ENCODE results near the gene CDH23.
"Not testable (repeated sequence)": the region's sequence is repeated elsewhere in the genome, so short reads cannot be mapped to it uniquely, and the experiment has no call there.

CDH23 gene
- total RNA-seq, result 3.4 to 6.7 reads per million in 2 experiments

DNA sequence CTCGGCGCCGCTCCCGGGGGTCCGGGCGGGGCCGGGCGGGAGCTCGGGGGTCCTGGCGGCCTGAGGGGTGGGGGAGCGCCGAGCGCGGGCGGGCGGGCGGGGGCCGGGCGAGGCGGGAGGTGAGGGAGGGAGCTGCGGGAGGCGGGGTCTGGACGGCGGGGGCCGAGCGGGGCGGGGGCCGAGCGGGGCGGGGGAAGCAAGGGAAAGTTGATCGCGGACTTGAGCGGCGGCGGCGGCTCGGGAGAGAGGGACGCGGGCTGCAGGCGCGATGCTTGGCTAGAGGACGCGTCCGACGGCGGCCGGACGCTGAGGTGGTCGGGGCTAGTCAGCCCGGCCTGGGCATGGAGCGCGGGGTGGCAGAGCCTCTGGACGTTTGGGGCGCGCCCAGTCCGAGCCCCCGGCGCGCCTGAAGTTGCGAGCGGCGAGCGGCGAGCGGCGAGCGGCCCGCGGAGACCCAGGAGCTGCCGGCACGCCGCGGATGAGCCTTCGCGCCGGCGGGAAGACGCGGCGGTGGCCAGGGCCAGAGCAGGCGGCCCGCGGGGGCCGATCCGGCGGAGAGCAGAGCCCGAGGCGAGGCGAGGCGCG lies at the start of gene CDH23:
Gene CDH23 (plus strand): TSS at position 210 of the 585 bp plus-strand sequence. CDS start 42,912 bp downstream, outside the sequence.
- no peak for DNase-seq (ENCODE audit: low read depth)

- DNase-seq (ENCODE audit: low read depth), result no peak
Measured at GRCh38 chr10:71347587-71348395, 48.9 kb upstream of the CDH23 start.

- DNase-seq (ENCODE audit: low read depth), result no peak
Measured at GRCh38 chr10:71348850-71349249, 47.9 kb upstream of the CDH23 start.

GRCh38 chr10:71349406-71349805 lies 47.3 kb upstream of the CDH23 start:
- no peak for DNase-seq (ENCODE audit: low read depth)

DNA sequence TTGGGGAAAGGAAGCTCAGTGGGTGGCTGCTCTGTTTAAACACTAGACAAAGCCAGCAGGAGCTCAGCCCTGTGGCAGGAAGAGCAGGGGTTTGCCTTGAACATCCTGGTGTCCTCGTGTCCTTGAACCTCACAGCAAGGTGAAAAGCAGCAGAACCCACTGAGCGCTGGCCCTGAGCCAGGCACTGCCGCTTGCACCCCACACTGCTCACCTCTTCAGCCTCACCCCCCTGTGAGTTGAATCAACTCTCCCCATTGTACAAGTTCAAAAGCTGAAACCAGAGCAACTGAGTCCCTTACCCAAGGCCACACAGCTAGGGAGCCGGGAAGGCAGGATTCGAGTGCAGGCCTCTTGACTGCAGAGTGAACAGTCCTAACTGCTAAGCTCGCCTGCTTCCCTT lies 45.6 kb upstream of the CDH23 start:
- DNase-seq (ENCODE audit: low read depth), result no peak

- no peak for DNase-seq (ENCODE audit: low read depth)
Measured at GRCh38 chr10:71351628-71352319, 44.9 kb upstream of the CDH23 start.

GRCh38 chr10:71353639-71354038 lies 43.1 kb upstream of the CDH23 start:
- DNase-seq (ENCODE audit: low read depth), result no peak

GRCh38 chr10:71354776-71355175 lies 41.9 kb upstream of the CDH23 start:
- DNase-seq (ENCODE audit: low read depth), result no peak

DNA sequence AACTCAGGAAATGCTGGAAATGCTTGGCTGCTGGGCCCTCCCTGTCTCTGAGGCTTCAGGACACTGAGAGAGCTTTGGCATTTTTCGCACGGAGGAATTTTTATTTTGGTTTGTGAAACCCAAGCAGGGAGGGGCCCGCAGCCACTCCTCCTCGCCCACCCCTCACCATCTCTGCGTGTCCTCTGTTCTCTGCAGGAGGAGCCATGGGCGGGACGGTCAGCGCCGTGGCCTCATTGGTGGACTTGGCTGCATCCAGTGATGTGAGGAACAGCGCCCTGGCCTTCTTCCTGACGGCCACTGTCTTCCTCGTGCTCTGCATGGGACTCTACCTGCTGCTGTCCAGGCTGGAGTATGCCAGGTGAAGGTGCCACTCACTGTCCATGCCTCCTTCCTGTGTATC lies 40.8 kb upstream of the CDH23 start:
- no peak for DNase-seq (ENCODE audit: low read depth)

- no peak for DNase-seq (ENCODE audit: low read depth)
Measured at GRCh38 chr10:71357792-71358265, 38.9 kb upstream of the CDH23 start.

- no peak for DNase-seq (ENCODE audit: low read depth)
Measured at GRCh38 chr10:71358277-71358676, 38.4 kb upstream of the CDH23 start.

GRCh38 chr10:71358906-71359305 lies 37.8 kb upstream of the CDH23 start:
- DNase-seq (ENCODE audit: low read depth), result not testable (repeated sequence)

GRCh38 chr10:71359364-71360046 lies 37.2 kb upstream of the CDH23 start:
- DNase-seq (ENCODE audit: low read depth), result no peak

GRCh38 chr10:71360735-71361134 lies 36.0 kb upstream of the CDH23 start:
- no peak for DNase-seq (ENCODE audit: low read depth)

DNA sequence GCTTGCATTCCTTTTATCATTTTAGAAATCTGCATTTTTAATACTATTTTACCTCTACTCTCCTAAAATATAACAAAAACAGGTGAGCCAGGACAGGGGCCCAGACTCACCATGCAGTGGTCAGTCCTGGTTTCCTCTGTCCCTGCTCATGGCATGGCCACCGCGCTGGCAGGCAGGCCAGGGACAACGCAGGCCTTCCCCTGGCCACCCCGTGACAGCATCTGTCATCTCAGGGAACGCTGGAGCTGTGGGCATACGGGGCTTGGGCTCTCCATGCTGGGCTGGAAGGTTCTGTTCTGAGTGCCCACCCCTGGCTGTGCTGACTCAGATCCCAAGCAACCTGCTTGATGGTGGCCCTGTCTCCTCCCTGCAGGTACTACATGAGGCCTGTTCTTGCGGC lies 35.1 kb upstream of the CDH23 start:
- DNase-seq (ENCODE audit: low read depth), result no peak

DNA sequence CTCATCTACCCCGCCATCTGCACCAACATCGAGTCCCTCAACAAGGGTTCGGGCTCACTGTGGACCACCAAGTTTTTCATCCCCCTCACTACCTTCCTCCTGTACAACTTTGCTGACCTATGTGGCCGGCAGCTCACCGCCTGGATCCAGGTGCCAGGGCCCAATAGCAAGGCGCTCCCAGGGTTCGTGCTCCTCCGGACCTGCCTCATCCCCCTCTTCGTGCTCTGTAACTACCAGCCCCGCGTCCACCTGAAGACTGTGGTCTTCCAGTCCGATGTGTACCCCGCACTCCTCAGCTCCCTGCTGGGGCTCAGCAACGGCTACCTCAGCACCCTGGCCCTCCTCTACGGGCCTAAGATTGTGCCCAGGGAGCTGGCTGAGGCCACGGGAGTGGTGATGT lies 34.6 kb upstream of the CDH23 start:
- DNase-seq (ENCODE audit: low read depth), result no peak

- no peak for DNase-seq (ENCODE audit: low read depth)
Measured at GRCh38 chr10:71363936-71364335, 32.8 kb upstream of the CDH23 start.

DNA sequence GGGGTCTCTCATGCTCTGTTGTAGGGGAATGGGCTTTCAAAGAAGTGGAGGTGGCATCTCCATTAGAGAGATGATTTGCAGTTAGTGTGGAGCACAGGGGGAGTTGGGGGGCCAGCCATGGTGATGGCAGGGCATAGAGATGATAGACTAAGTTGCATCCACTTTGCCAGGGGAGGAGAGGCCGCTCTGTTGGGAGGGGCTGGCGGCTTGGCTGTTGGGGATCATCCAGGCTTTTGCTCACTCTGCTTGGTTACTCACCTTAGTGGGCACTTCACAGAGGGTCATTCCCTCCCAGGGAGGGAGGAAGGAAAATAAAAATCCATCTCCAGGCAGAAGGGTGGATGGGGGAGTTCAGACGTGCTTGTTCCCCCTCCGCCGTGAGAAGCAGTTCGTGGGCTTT lies 31.4 kb upstream of the CDH23 start:
- DNase-seq (ENCODE audit: low read depth), result no peak

DNA sequence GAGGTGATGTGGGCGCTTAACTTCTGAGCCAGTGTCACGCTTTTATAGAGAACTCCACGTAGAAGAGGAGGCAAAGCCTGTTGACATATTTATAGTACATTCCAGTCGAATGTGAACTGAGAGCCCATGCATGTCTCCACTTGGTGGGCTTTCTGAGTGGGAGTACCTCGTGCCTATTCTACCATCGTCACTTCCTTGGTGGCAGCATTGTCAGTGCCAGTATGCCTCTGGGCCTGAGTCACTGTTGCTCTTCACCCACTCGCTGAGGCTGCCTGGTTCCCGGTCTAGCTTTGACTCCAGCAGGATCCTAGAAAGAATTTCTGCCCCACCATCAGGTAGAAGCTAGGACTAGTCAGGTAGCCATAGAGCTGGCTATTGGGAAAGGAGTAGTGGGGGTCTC lies 30.0 kb upstream of the CDH23 start:
- no peak for DNase-seq (ENCODE audit: low read depth)

- no peak for DNase-seq (ENCODE audit: low read depth)
Measured at GRCh38 chr10:71367271-71367670, 29.4 kb upstream of the CDH23 start.

DNA sequence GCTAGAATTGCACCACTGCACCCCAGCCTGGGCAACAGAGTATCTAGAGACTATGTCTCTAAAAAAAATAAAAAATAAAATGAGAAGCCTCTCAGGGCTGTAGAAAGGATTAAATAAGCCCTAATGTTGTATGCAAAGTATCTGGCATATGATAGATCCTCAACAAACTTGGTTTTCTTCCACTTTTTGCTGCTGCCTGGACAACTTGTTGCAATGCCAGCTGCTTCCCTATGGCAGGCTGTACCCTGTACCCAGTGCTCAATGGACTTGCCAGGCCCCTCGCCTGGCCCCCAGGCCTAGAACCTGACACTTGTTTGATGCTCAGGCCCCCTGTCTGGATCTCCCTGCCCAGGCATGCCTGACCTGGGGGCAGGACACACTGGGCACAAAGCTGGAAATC lies 28.5 kb upstream of the CDH23 start:
- no peak for DNase-seq (ENCODE audit: low read depth)

DNA sequence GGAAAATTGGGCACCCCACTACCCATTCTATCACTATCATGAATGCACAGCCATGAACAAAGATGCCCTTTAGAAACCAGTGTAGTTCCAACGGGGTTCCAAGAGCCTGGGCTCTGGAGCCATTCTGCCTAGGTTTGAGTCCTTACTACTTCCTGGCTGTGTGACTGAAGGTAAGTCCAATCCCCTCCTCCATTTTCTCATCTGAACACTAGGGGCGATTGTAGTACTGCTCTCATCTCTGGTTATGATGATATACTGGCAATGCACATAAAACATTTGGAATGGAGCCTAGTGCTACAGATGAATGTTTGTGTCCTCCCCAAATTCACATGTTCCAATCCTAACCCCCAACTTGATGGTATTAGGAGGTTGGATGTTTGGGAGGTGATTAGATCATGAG lies 28.1 kb upstream of the CDH23 start:
- DNase-seq (ENCODE audit: low read depth), result no peak
